MM.1S (cell line): ENCODE data around the gene PRCP.
A peak's percentile ranks its signal among the peaks of the same experiment; 100 is the strongest.

Experiments
- DNase-seq: peaks from one replicate; pipeline ENCODE4 v3.0.0-alpha.2; 2015
- H2AFZ ChIP-seq: fragments of 300-600 bp; sonication (generic); 2 replicates; pipeline ENCODE4 v1.6.0; 2016; ENCODE audit warnings: antibody characterized with exemption, low read length
- H3F3A ChIP-seq: fragments of 300-600 bp; sonication (generic); 2 replicates; pipeline ENCODE4 v1.6.1; 2016; ENCODE audit warnings: mild to moderate bottlenecking, antibody characterized with exemption, low read length, moderate library complexity, mixed read lengths; ENCODE audit not compliant: insufficient read depth
- H3K27ac ChIP-seq: fragments of 300-600 bp; sonication (generic); 2 replicates; pipeline ENCODE4 v1.5.1; 2016; ENCODE audit warnings: mild to moderate bottlenecking, low read length
- H3K27me3 ChIP-seq: fragments of 300-600 bp; sonication (generic); replicated peaks from 2 replicates; pipeline ENCODE4 v1.6.0; 2016; ENCODE audit warnings: low read length; ENCODE audit not compliant: insufficient read depth
- H3K36me3 ChIP-seq: fragments of 300-600 bp; sonication (generic); replicated peaks from 2 replicates; pipeline ENCODE4 v1.6.1; 2016; ENCODE audit warnings: mild to moderate bottlenecking, low read length, mixed read lengths; ENCODE audit not compliant: insufficient read depth
- H3K4me1 ChIP-seq: fragments of 300-600 bp; sonication (generic); 2 replicates; pipeline ENCODE4 v1.6.1; 2016; ENCODE audit warnings: low read length, mixed read lengths
- H3K4me2 ChIP-seq: fragments of 300-600 bp; sonication (generic); 2 replicates; pipeline ENCODE4 v1.6.0; 2016; ENCODE audit warnings: low read depth, low read length
- H3K4me3 ChIP-seq: fragments of 300-600 bp; sonication (generic); 2 replicates; pipeline ENCODE4 v1.5.1; 2016; ENCODE audit warnings: low read length, mixed read lengths
- H3K79me2 ChIP-seq: fragments of 300-600 bp; sonication (generic); 2 replicates; pipeline ENCODE4 v1.6.1; 2016; ENCODE audit warnings: mixed run types, low read length, mixed read lengths
- H3K9ac ChIP-seq: fragments of 300-600 bp; sonication (generic); 2 replicates; pipeline ENCODE4 v1.6.1; 2016; ENCODE audit warnings: low read length, mixed read lengths
- H3K9me2 ChIP-seq: fragments of 300-600 bp; sonication (generic); replicated peaks from 2 replicates; pipeline ENCODE4 v1.6.1; 2016; ENCODE audit warnings: mild to moderate bottlenecking, low read length, mixed read lengths; ENCODE audit not compliant: insufficient read depth
- H3K9me3 ChIP-seq: fragments of 300-600 bp; sonication (generic); replicated peaks from 2 replicates; pipeline ENCODE4 v1.6.1; 2016; ENCODE audit warnings: mild to moderate bottlenecking, low read length, mixed read lengths; ENCODE audit not compliant: insufficient read depth
- H4K20me1 ChIP-seq: fragments of 300-600 bp; sonication (generic); 2 replicates; pipeline ENCODE4 v1.6.1; 2016; ENCODE audit warnings: mild to moderate bottlenecking, low read length, moderate library complexity, mixed read lengths; ENCODE audit not compliant: insufficient read depth
- EZH2 ChIP-seq: fragments of 300-600 bp; sonication (generic); optimal IDR thresholded peaks from 2 replicates; pipeline ENCODE3; 2017; ENCODE audit warnings: low read depth, mild to moderate bottlenecking, antibody characterized with exemption, low read length, mixed read lengths
- EZH2phosphoT487 ChIP-seq: fragments of 300-600 bp; sonication (generic); IDR thresholded peaks from 2 replicates; pipeline ENCODE4 v1.6.1; 2018; ENCODE audit warnings: antibody characterized with exemption, low read length
- TF ChIP-seq, protein P1 (sequence below): fragments of 300-600 bp; sonication (generic); IDR thresholded peaks from 2 replicates; pipeline ENCODE4 v1.5.1; 2016; ENCODE audit warnings: antibody characterized with exemption, low read length, mixed read lengths

The PRCP gene

DNA sequence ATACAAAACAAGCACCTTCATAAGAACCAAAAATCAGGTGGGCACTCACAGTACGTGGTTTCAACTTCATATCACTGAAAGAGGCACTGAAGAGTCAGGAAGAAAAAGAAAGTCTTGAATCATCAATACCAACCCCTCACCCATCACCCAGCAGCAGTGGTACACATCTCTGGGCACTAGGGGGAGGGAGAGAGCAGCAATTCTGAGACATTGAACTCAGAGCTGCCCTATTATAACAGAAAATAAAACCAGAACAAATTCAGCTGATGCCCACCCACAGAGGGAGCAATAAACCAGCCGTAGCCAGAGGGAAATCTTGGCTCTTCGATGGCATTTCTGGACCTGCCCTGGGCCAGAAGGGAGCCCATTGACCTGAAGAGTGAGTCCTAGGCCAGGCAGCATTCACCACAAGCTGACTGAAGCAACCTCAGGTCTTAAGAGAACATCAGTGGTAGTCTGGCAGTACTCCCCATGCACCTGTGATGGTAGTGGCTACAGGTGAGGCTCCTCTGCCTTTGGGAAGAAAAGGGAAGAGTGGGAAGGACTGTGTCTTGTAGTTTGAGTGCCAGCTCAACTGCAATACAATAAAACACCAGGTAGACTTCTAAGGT is 124.4 kb downstream of the PRCP start:
- Histone ChIP-seq H3K9me3 (no peaks in the 10 kb centered on the region), H3K36me3 (no peaks in the 10 kb centered on the region), H3K9me2 (no peaks in the 10 kb centered on the region), H3K27me3 (no peaks in the 10 kb centered on the region), H3K79me2 (no peaks in the 10 kb centered on the region), H4K20me1 (no peaks in the 10 kb centered on the region), H3K9ac (no peak overlapping the region), H3K4me2 (peak overlapping the region; percentile 42; the same call in 1 of the 2 replicates), H2AFZ (peak overlapping the region; percentile 50), H3K4me3 (peak overlapping the region; percentile 22; the same call in 1 of the 2 replicates), H3F3A (no peaks in the 10 kb centered on the region), H3K4me1 (no peaks in the 10 kb centered on the region), H3K27ac (no peak overlapping the region)
- DNase-seq = peak; percentile 80
- TF ChIP-seq, protein P1, sequence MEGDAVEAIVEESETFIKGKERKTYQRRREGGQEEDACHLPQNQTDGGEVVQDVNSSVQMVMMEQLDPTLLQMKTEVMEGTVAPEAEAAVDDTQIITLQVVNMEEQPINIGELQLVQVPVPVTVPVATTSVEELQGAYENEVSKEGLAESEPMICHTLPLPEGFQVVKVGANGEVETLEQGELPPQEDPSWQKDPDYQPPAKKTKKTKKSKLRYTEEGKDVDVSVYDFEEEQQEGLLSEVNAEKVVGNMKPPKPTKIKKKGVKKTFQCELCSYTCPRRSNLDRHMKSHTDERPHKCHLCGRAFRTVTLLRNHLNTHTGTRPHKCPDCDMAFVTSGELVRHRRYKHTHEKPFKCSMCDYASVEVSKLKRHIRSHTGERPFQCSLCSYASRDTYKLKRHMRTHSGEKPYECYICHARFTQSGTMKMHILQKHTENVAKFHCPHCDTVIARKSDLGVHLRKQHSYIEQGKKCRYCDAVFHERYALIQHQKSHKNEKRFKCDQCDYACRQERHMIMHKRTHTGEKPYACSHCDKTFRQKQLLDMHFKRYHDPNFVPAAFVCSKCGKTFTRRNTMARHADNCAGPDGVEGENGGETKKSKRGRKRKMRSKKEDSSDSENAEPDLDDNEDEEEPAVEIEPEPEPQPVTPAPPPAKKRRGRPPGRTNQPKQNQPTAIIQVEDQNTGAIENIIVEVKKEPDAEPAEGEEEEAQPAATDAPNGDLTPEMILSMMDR = peak; percentile 97
- no peak for TF ChIP-seq EZH2

DNA sequence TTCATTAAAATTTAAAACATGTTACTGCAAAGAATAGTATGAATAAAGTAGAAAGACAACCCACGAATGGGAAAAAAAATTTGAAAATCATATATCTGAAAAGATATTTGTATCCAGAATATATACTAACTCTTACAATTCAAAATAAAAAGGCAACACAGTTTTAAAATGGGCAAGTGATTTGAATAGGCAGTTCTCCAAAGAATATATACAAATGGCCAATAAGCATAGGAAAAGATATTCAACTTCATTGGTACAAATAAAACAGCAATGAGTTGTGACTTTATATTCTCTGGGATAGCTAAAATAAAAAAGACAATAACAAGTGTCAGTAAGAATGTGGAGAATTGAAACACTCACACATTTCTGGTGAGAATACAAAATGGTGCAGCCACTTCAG is 125.0 kb downstream of the PRCP start:
- H4K20me1 ChIP-seq = no peaks in the 10 kb centered on the region
- TF ChIP-seq EZH2phosphoT487 = no peak
- TF ChIP-seq, protein P1 = no peak
- TF ChIP-seq EZH2 = no peak
- H3K4me3 ChIP-seq = peak overlapping the region; percentile 22; the same call in 1 of the 2 replicates
- H3K27me3 ChIP-seq = no peaks in the 10 kb centered on the region
- H3F3A ChIP-seq = no peaks in the 10 kb centered on the region
- no peak overlapping the region for H3K27ac ChIP-seq
- H2AFZ ChIP-seq = peak overlapping the region; percentile 50; the same call in 1 of the 2 replicates
- H3K4me1 ChIP-seq = no peaks in the 10 kb centered on the region
- no peak overlapping the region for H3K9ac ChIP-seq
- DNase-seq = no peak
- no peaks in the 10 kb centered on the region for H3K9me3 ChIP-seq
- peak overlapping the region; percentile 42; the same call in 1 of the 2 replicates for H3K4me2 ChIP-seq
- H3K79me2 ChIP-seq = no peaks in the 10 kb centered on the region
- H3K9me2 ChIP-seq = no peaks in the 10 kb centered on the region
- H3K36me3 ChIP-seq = no peaks in the 10 kb centered on the region
